Heart right ventricle (tissue), 16 donors: ENCODE results near the gene ERI3. TPM values are rescaled to one million over a fixed set of nuclear protein-coding genes. Genes with fewer than 3 reads are reported as not detected.
"Not testable (repeated sequence)": the region's sequence is repeated elsewhere in the genome, so short reads cannot be mapped to it uniquely, and the experiment has no call there.

ENCODE experiments used
- ATAC-seq, 8 donors: fragments of 200-7000 bp; cut with Tn5 transposase; one replicate each; pipeline ENCODE4 v1.9.1; 2020; ENCODE audit warnings: mild to moderate bottlenecking in 8 of 8, moderate library complexity in 8 of 8, moderate number of reproducible peaks in 1 of 8
- DNase-seq, 2 donors: peaks; one replicate each; pipeline ENCODE4 v3.0.0-alpha.2; 2020
- H3K27ac ChIP-seq, 10 donors: fragments of 200-600 bp; sonication (generic) in 2 of 10; one replicate each; pipeline versions ENCODE4 v1.5.0 to v1.8.0; 2020 to 2022; ENCODE audit warnings: mild to moderate bottlenecking in 3 of 10
- H3K27me3 ChIP-seq, 7 donors: fragments of 200-600 bp; one replicate each; pipeline ENCODE4 v1.8.0; 2021 to 2022; ENCODE audit warnings: mild to moderate bottlenecking in 2 of 7
- H3K36me3 ChIP-seq, 9 donors: fragments of 200-600 bp; sonication (generic) in 1 of 9; one replicate each; pipeline versions ENCODE4 v1.5.0 to v1.8.0; 2020 to 2022; ENCODE audit warnings: mild to moderate bottlenecking in 2 of 9
- H3K4me1 ChIP-seq, 9 donors: fragments of 200-600 bp; sonication (generic) in 1 of 9; one replicate each; pipeline versions ENCODE4 v1.5.0 to v1.8.0; 2020 to 2022; ENCODE audit warnings: mild to moderate bottlenecking in 4 of 9
- H3K4me3 ChIP-seq, 10 donors: fragments of 200-600 bp; sonication (generic) in 2 of 10; one replicate each; pipeline versions ENCODE4 v1.5.0 to v1.8.0; 2020 to 2022; ENCODE audit warnings: mild to moderate bottlenecking in 7 of 10, moderate library complexity in 2 of 10
- H3K9me3 ChIP-seq, 11 donors: fragments of 200-600 bp in 10 of 11; sonication (generic) in 2 of 11; one replicate each; pipeline versions ENCODE4 v1.5.0 to v1.8.0; 2013 to 2022; ENCODE audit warnings: mild to moderate bottlenecking in 2 of 11, control low read depth in 1 of 11, moderate library complexity in 1 of 11
- WGBS, 2 donors: extraction: QIAGEN DNeasy Blood & Tissue Kit; methylation state at CpG; one replicate each; pipeline ENCODE4 v1.1.7; 2013; ENCODE audit warnings: inconsistent platforms in 1 of 2; 5-methylcytosine and 5-hydroxymethylcytosine counted together
- intact Hi-C, 10 donors: fragments of 100-400 bp; cut with DNase I; formaldehyde crosslinking; loops; one replicate each; pipeline versions ENCODE4 v1.11.1 to v1.14.2; 2022
- polyA plus RNA-seq, 2 donors: library from polyadenylated mRNA; stranded (reverse); fragments of 200-250 nt; gene quantifications; one replicate each; pipeline ENCODE4 v1.2.3, GENCODE V29; 2013
- total RNA-seq, 10 donors: library from RNA; stranded (reverse); fragmentation: NEBNext Ultra II Directional in 3 of 10; extraction: Animal tissue kit (Norgen Biotek cat#: 25700) in 3 of 10; gene quantifications; one replicate each; pipeline versions ENCODE4 v1.2.1 to v1.2.4, GENCODE V29; 2021 to 2023
- TF ChIP-seq, protein P1 (sequence below), 9 donors: fragments of 200-600 bp; sonication (generic) in 2 of 9; IDR thresholded peaks; one replicate each; pipeline versions ENCODE4 v1.5.0 to v1.8.0; 2021 to 2022; ENCODE audit warnings: antibody characterized with exemption in 9 of 9, mild to moderate bottlenecking in 5 of 9, moderate library complexity in 1 of 9
- donor health status: Arrhythmogenic right ventricular cardiomyopathy.
- donor health status: ischemic (EF 13 %, LVEDD 7.1; RV severe dilation, severe dysfunction).
- donor health status: healthy with polysubstance abuse.
- donor health status: DM: no; HTN: yes; CAD: no.
- donor health status: DM: no; HTN: no; CAD: no.
- donor health status: ischemic (EF 25% LVEDD 6.9; RV normal size, moderate dysfunction).
- donor health status: ischemic (EF 25% LVEDD 5.7; RV mildly dilated, moderate dysfunction).
- donor health status: healthy.
- donor health status: DM: yes; HTN: yes; CAD: no.
- donor health status: Ischemic cardiomyopathy.
- donor health status: ischemic (EF 35%, LVEDD 5.7; RV mildly dilated, moderate dysfunction).
- donor health status: nonischemic (EF 11% LVEDD 7.7; RV severe dilation, severe dysfunction).
- donor health status: DM: yes; HTN: yes; CAD: no.
- donor health status: PGD.
- donor health status: ischemic (EF 29% LVEDD 5.4; RV normal size, mild dysfunction).
- donor health status: nonischemic (EF 23%, LVEDD 6.1; RV moderate dilation, normal function).

The ERI3 gene
- total and polyA plus RNA-seq, 12 donors: 28.1 to 68.4 (median 47.9) TPM

DNA sequence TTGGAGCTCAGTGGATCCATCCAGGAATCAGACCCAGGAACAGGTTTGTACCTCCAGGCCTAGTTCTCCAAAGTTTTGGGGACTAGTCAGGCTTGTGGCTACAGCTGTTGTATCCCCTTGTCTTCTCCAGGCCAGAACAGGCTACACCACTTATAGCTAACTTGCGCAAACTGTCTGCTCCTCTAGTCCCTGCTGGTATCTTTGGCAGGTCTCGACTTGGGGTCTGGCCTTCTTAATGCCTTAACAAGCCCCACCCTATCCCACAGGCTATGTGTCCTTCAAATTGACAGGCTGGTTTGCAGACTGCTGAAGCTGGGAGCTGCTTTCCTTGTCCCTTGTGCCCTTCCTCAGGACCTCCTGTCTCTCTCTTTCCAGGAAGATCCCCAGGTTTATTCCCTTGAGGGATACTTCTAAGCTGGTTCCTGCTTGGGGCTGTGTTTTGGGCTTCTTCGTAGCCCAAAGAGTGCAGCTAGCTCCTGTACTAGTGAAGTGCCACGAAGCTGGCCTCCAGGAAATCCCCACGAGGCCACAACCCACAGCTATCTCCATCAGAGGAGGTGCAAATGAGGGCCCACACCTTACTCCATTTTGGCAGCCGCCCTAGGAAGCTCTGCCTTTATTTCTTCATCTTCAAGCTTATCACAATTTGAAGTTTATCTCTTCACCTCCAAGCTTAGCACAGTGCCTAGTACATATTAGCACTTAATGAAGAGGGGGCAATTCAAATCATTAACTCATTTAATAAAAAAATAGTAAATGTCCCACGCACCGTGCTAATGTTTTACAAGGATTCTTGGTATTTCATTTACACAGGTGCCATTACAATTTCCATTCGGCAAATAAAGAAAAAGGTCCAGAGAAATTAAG, 142.5 kb downstream of the ERI3 start:
- Histone ChIP-seq H3K27me3 (no peaks in the 10 kb centered on the region), H3K4me1 (peaks cover 2 to 26% (median 18%) of the 10 kb centered on the region in 9 donors), H3K4me3 (peak overlapping the region; percentile 70 to 99 (median 83)), H3K27ac (peak overlapping the region in 9 of 10 donors; percentile 75 to 89 (median 85)), H3K36me3 (peaks cover 0 to 33% (median 7%) of the 10 kb centered on the region in 9 donors), H3K9me3 (no peaks in the 10 kb centered on the region)
- DNase-seq: no peak
- TF ChIP-seq, protein P1, sequence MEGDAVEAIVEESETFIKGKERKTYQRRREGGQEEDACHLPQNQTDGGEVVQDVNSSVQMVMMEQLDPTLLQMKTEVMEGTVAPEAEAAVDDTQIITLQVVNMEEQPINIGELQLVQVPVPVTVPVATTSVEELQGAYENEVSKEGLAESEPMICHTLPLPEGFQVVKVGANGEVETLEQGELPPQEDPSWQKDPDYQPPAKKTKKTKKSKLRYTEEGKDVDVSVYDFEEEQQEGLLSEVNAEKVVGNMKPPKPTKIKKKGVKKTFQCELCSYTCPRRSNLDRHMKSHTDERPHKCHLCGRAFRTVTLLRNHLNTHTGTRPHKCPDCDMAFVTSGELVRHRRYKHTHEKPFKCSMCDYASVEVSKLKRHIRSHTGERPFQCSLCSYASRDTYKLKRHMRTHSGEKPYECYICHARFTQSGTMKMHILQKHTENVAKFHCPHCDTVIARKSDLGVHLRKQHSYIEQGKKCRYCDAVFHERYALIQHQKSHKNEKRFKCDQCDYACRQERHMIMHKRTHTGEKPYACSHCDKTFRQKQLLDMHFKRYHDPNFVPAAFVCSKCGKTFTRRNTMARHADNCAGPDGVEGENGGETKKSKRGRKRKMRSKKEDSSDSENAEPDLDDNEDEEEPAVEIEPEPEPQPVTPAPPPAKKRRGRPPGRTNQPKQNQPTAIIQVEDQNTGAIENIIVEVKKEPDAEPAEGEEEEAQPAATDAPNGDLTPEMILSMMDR (IDR thresholded peaks at IDR 0.05): no peak
- ATAC-seq: peak in 1 of 8 donors; percentile 11
- intact Hi-C loops: loop anchor here in 6 of 10 donors (10.0 kb wide), 6 partner anchors 102 to 442 kb away; partner anchors contain the start of gene CCDC24 (in 1 of the 6)
- WGBS, 2 donors: 45 to 48% methylated on average over 9 of the region's 9 CpGs

GRCh38 chr1:44210595-44210994, 144.5 kb downstream of the ERI3 start:
- Histone ChIP-seq H3K27ac (no peak overlapping the region), H3K36me3 (peaks cover 0 to 13% (median 4%) of the 10 kb centered on the region in 9 donors), H3K4me1 (peaks cover 2 to 23% (median 18%) of the 10 kb centered on the region in 9 donors), H3K27me3 (no peaks in the 10 kb centered on the region), H3K9me3 (no peaks in the 10 kb centered on the region), H3K4me3 (no peak overlapping the region)
- no peak for DNase-seq
- WGBS, 2 donors: 100% methylated on average over 1 of the region's 1 CpG
- ATAC-seq: no peak
- intact Hi-C loops: loop anchor here in 6 of 10 donors (10.0 kb wide), 6 partner anchors 104 to 444 kb away; partner anchors contain the start of gene CCDC24 (in 1 of the 6)
- TF ChIP-seq, protein P1 (IDR thresholded peaks at IDR 0.05): no peak

DNA sequence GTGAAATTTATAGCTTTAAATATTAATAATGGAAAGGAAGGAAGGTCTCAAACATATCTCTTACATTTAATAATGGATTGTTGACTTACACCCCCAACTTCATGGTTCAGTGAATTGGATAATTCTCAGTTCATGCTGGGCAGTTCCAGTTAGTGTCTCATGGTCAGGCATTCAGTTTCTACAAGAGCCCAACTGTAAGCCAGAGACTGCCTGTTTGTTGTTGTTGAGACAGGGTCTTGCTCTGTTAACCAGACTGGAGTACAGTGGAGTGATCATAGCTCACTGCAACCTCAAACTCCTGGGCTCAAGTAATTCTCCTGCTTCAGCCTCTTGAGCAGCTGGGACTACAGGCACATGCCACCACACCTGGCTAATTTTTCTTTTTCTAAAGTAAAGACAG, 146.8 kb downstream of the ERI3 start:
- peaks cover 2 to 9% (median 6%) of the 10 kb centered on the region in 9 donors for H3K4me1 ChIP-seq
- no peak for ATAC-seq
- no peaks in the 10 kb centered on the region for H3K9me3 ChIP-seq
- no peak overlapping the region for H3K4me3 ChIP-seq
- intact Hi-C loops: no loop called here
- no peak overlapping the region for H3K27ac ChIP-seq
- H3K27me3 ChIP-seq: peaks cover 0 to 8% (median 0%) of the 10 kb centered on the region in 7 donors
- TF ChIP-seq, protein P1 (IDR thresholded peaks at IDR 0.05): no peak
- DNase-seq: no peak
- no peaks in the 10 kb centered on the region for H3K36me3 ChIP-seq

DNA sequence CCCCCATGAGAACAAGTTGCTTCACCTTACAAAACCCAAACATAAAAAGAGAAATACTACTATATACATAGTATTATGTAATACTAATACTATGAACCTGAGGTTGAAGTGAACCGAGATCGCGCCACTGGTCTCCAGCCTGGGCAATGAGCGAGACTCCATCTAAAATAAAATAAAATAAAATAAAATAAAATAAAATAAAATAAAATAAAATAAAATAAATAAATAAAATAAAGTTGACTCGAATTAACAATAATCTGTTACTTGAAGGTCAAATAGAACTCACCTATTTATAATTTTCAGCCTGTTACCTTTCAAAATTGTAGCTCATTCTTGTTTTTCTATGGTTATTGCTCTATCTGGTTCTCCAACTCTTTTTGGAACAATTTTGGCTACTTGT, 148.5 kb downstream of the ERI3 start:
- H3K27ac ChIP-seq, H3K4me3 ChIP-seq, DNase-seq, ATAC-seq, H3K36me3 ChIP-seq, H3K4me1 ChIP-seq, H3K9me3 ChIP-seq, intact Hi-C loops: not testable (repeated sequence)
- 90 to 91% methylated on average over 5 of the region's 5 CpGs for WGBS, 2 donors
- peaks cover 0 to 11% (median 0%) of the 10 kb centered on the region in 7 donors for H3K27me3 ChIP-seq

GRCh38 chr1:44200336-44200735, 154.7 kb downstream of the ERI3 start:
- H3K9me3 ChIP-seq: no peaks in the 10 kb centered on the region
- H3K4me3 ChIP-seq: no peak overlapping the region
- no peaks in the 10 kb centered on the region for H3K36me3 ChIP-seq
- TF ChIP-seq, protein P1 (IDR thresholded peaks at IDR 0.05): no peak
- no peak overlapping the region for H3K27ac ChIP-seq
- ATAC-seq (no peak), DNase-seq (no peak)
- 89 to 95% methylated on average over 8 of the region's 8 CpGs for WGBS, 2 donors
- intact Hi-C loops: no loop called here
- H3K4me1 ChIP-seq: no peaks in the 10 kb centered on the region
- peaks cover 0 to 14% (median 0%) of the 10 kb centered on the region in 7 donors for H3K27me3 ChIP-seq
